VCaP (cell line): ENCODE measurements around the gene UBE3A.

Experiments used
- H3K27ac ChIP-seq: fragments of 450-650 bp; 2 replicates; pipeline ENCODE4 v1.5.1; 2017
- TF ChIP-seq, protein P1 (sequence below): fragments of 450-650 bp; conservative IDR thresholded peaks from 2 replicates; pipeline ENCODE4 v1.5.1; 2017; ENCODE audit warnings: mild to moderate bottlenecking, moderate library complexity

The UBE3A gene

GRCh38 chr15:25437777-25438600, 835 bp downstream of the UBE3A start:
- TF ChIP-seq, protein P1, sequence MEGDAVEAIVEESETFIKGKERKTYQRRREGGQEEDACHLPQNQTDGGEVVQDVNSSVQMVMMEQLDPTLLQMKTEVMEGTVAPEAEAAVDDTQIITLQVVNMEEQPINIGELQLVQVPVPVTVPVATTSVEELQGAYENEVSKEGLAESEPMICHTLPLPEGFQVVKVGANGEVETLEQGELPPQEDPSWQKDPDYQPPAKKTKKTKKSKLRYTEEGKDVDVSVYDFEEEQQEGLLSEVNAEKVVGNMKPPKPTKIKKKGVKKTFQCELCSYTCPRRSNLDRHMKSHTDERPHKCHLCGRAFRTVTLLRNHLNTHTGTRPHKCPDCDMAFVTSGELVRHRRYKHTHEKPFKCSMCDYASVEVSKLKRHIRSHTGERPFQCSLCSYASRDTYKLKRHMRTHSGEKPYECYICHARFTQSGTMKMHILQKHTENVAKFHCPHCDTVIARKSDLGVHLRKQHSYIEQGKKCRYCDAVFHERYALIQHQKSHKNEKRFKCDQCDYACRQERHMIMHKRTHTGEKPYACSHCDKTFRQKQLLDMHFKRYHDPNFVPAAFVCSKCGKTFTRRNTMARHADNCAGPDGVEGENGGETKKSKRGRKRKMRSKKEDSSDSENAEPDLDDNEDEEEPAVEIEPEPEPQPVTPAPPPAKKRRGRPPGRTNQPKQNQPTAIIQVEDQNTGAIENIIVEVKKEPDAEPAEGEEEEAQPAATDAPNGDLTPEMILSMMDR, result peak; percentile 62
- H3K27ac ChIP-seq, result peak overlapping the region; percentile 99

- H3K27ac ChIP-seq, result peak overlapping the region; percentile 99
- TF ChIP-seq, protein P1, result no peak
Observed at GRCh38 chr15:25436707-25437106, 2.1 kb downstream of the UBE3A start.

- peak overlapping the region; percentile 99 for H3K27ac ChIP-seq
- TF ChIP-seq, protein P1, result no peak
Observed at GRCh38 chr15:25435474-25436243, 3.2 kb downstream of the UBE3A start.

GRCh38 chr15:25433118-25433865, 5.5 kb downstream of the UBE3A start:
- H3K27ac ChIP-seq, result no peak overlapping the region
- TF ChIP-seq, protein P1, result no peak

- TF ChIP-seq, protein P1, result no peak
- no peak overlapping the region for H3K27ac ChIP-seq
Observed at GRCh38 chr15:25431836-25432561, 6.8 kb downstream of the UBE3A start.

DNA sequence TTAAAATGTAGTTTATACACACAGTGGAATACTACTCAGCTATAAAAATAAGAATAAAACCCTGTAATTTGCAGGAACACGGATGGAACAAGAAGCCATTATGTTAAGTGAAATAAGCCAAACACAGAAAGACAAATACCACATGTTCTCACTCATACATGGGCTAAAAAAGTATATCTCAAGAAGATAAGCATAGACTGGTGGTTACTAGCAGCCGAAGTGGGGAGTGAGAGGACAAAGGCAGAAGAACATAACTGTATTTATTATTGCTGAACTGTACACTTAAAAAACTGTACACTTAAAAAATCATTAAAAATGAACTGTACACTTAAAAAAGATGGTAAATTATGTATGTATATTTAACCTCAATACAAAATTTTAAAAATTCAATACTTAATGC, 11.0 kb downstream of the UBE3A start:
- TF ChIP-seq, protein P1, result no peak
- H3K27ac ChIP-seq, result peak overlapping the region; percentile 61; the same call in 1 of the 2 replicates
